Naive thymus-derived CD4-positive, alpha-beta T cell (primary cell): ENCODE data around the gene ANKS1B. TPM values are rescaled to one million over a fixed set of nuclear protein-coding genes. Genes with fewer than 3 reads are reported as not detected.

Experiments used
- ATAC-seq: fragments of 150-1000 bp; cut with Tn5 transposase; 2 replicates; pipeline ENCODE4 v1.10.0; 2021; ENCODE audit warnings: mild to moderate bottlenecking, moderate library complexity
- CTCF ChIA-PET: fragments of 350-600 bp; sonication (Branson Sonifier 250); formaldehyde crosslinking; loops from one replicate; lab custom pipeline; 2021; ENCODE audit warnings: antibody characterized with exemption; lab: Charles Lee
- POLR2A ChIA-PET: fragments of 350-600 bp; sonication (Branson Sonifier 250); formaldehyde crosslinking; loops from one replicate; lab custom pipeline; 2021; ENCODE audit warnings: antibody characterized with exemption, inconsistent platforms; lab: Charles Lee
- DNase-seq, 9 donors: peaks; one replicate each; pipeline versions ENCODE4 v3.0.0 to v3.0.0-alpha.2; 2020 to 2022; ENCODE audit warnings: mixed read lengths in 1 of 9
- H3K27ac ChIP-seq: one replicate; pipeline ENCODE4 v1.7.0; 2013; ENCODE audit warnings: mild to moderate bottlenecking, low read depth, low read length, moderate library complexity
- H3K27me3 ChIP-seq, 2 donors: one replicate each; pipeline ENCODE4 v1.7.0; 2013; ENCODE audit warnings: low read length in 2 of 2, mild to moderate bottlenecking in 2 of 2, moderate library complexity in 2 of 2; ENCODE audit not compliant: control insufficient read depth in 2 of 2, insufficient read depth in 2 of 2
- H3K36me3 ChIP-seq, 3 experiments: 1 replicate in 2 of 3; 2 replicates in 1 of 3; pipeline ENCODE4 v1.7.0; 2013; ENCODE audit warnings: low read length in 3 of 3, mild to moderate bottlenecking in 3 of 3, moderate library complexity in 1 of 3; ENCODE audit not compliant: insufficient read depth in 3 of 3, control insufficient read depth in 2 of 3
- H3K4me1 ChIP-seq, 2 donors: one replicate each; pipeline ENCODE4 v1.7.0; 2013; ENCODE audit warnings: low read length in 2 of 2, mild to moderate bottlenecking in 2 of 2, moderate library complexity in 1 of 2; ENCODE audit not compliant: control insufficient read depth in 2 of 2, insufficient read depth in 2 of 2
- H3K4me3 ChIP-seq: 2 replicates; pipeline ENCODE4 v1.7.0; 2013; ENCODE audit warnings: mild to moderate bottlenecking, low read length
- H3K9me3 ChIP-seq, 3 experiments: 1 replicate in 2 of 3; 2 replicates in 1 of 3; pipeline ENCODE4 v1.7.0; 2013; ENCODE audit warnings: low read length in 3 of 3; ENCODE audit not compliant: control insufficient read depth in 2 of 3
- H3K27ac Mint-ChIP-seq, 9 donors: one replicate each; pipeline ENCODE4 v1.8.0; 2020 to 2022; ENCODE audit warnings: mixed read lengths in 9 of 9, mild to moderate bottlenecking in 8 of 9, moderate library complexity in 5 of 9, inconsistent platforms in 2 of 9
- H3K27me3 Mint-ChIP-seq, 5 donors: one replicate each; pipeline ENCODE4 v1.8.0; 2021 to 2022; ENCODE audit warnings: mixed read lengths in 5 of 5, mild to moderate bottlenecking in 1 of 5
- H3K36me3 Mint-ChIP-seq, 5 donors: one replicate each; pipeline ENCODE4 v1.8.0; 2020 to 2022; ENCODE audit warnings: mixed read lengths in 5 of 5, mild to moderate bottlenecking in 3 of 5, inconsistent platforms in 1 of 5
- H3K4me1 Mint-ChIP-seq, 7 donors: one replicate each; pipeline ENCODE4 v1.8.0; 2020 to 2022; ENCODE audit warnings: mixed read lengths in 7 of 7, mild to moderate bottlenecking in 3 of 7, inconsistent platforms in 1 of 7
- H3K4me3 Mint-ChIP-seq, 10 donors: one replicate each; pipeline ENCODE4 v1.8.0; 2020 to 2022; ENCODE audit warnings: mild to moderate bottlenecking in 10 of 10, mixed read lengths in 10 of 10, moderate library complexity in 6 of 10, inconsistent platforms in 2 of 10
- H3K9me3 Mint-ChIP-seq, 11 donors: one replicate each; pipeline ENCODE4 v1.8.0; 2020 to 2022; ENCODE audit warnings: mixed read lengths in 11 of 11, mild to moderate bottlenecking in 4 of 11, inconsistent platforms in 1 of 11, moderate library complexity in 1 of 11
- intact Hi-C, 2 donors: fragments of 100-400 bp; cut with micrococcal nuclease; formaldehyde crosslinking; loops; one replicate each; pipeline ENCODE4 v1.15.1; 2023
- polyA plus RNA-seq, 2 donors: library from polyadenylated mRNA; unstranded; fragments of 300-500 nt; fragmentation: Illumina TruSeq; gene quantifications; one replicate each; pipeline ENCODE4 v1.2.3, GENCODE V29; 2021
- total RNA-seq, 6 experiments: library from RNA in 5 of 6; stranded (reverse) in 5 of 6; gene quantifications; 1 replicate in 5 of 6; 2 replicates in 1 of 6; pipeline ENCODE4 v1.2.3 and lab custom pipeline; 2021 to 2026

ANKS1B gene
- total and polyA plus RNA-seq, 7 experiments from 2014 or later, result 0.97 TPM; not detected in 6

DNA sequence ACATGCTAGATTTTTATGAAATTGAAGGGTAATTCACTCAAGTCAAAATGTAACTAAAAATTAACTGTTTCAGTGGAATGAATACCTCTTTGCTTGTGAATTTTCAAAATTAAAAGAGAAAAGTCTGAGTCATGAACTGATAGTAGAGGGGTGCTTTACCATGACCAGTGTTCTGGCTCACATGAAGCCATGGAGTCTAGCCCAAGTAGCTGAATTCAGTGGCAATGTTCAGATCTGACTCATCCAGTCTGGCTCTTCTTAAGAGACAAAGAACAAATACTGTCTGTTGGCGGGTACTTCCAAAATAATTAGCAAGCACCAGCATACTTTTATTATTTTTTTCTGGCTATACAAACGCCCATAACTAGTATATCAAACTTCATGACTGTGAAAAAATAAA is 703.5 kb downstream of the ANKS1B start:
- ChIA-PET POLR2A (no interaction called here), CTCF (no interaction called here)
- DNase-seq, result no peak
- no peaks in the 10 kb centered on the region for H3K4me1 Mint-ChIP-seq
- peaks cover 0 to 5% (median 3%) of the 10 kb centered on the region in 11 donors for H3K9me3 Mint-ChIP-seq
- H3K36me3 ChIP-seq, result no peaks in the 10 kb centered on the region
- H3K9me3 ChIP-seq, result no peaks in the 10 kb centered on the region
- no peaks in the 10 kb centered on the region for H3K27me3 ChIP-seq
- H3K27me3 Mint-ChIP-seq, result no peaks in the 10 kb centered on the region
- no peak overlapping the region for H3K27ac Mint-ChIP-seq
- no peak overlapping the region for H3K4me3 Mint-ChIP-seq
- H3K4me3 ChIP-seq, result no peak overlapping the region
- no peaks in the 10 kb centered on the region for H3K4me1 ChIP-seq
- no peaks in the 10 kb centered on the region for H3K36me3 Mint-ChIP-seq
- ATAC-seq, result no peak
- intact Hi-C loops, result no loop called here
- H3K27ac ChIP-seq, result no peak overlapping the region

DNA sequence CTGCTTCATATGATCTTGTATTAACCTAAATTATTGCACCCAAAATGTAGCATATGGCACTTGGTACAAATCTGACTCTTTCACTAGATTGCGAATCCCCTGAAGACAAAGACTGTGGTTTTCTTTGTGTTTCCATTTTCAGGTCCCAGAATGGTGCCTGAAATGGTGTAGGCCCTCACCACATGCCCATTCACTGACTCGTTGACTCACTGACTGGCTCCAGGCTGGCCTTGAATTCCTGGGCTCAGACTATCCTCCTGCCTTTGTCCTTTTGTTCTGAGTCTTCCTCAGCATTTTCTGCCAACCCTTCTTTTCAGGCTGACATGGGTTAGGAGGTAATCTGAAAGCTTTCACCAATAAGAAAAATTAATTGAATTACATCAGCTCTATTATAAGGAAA is 705.8 kb downstream of the ANKS1B start:
- no peaks in the 10 kb centered on the region for H3K27me3 ChIP-seq
- POLR2A ChIA-PET, result no interaction called here
- H3K36me3 ChIP-seq, result no peaks in the 10 kb centered on the region
- no peaks in the 10 kb centered on the region for H3K9me3 ChIP-seq
- Mint-ChIP-seq H3K27ac (no peak overlapping the region), H3K4me1 (no peaks in the 10 kb centered on the region), H3K4me3 (no peak overlapping the region), H3K36me3 (peaks cover 0 to 4% (median 0%) of the 10 kb centered on the region in 5 donors), H3K9me3 (peaks cover 0 to 18% (median 4%) of the 10 kb centered on the region in 11 donors), H3K27me3 (no peaks in the 10 kb centered on the region)
- intact Hi-C loops, result no loop called here
- ATAC-seq (no peak), DNase-seq (no peak)
- CTCF ChIA-PET, result no interaction called here
- no peak overlapping the region for H3K27ac ChIP-seq
- no peak overlapping the region for H3K4me3 ChIP-seq
- no peaks in the 10 kb centered on the region for H3K4me1 ChIP-seq

DNA sequence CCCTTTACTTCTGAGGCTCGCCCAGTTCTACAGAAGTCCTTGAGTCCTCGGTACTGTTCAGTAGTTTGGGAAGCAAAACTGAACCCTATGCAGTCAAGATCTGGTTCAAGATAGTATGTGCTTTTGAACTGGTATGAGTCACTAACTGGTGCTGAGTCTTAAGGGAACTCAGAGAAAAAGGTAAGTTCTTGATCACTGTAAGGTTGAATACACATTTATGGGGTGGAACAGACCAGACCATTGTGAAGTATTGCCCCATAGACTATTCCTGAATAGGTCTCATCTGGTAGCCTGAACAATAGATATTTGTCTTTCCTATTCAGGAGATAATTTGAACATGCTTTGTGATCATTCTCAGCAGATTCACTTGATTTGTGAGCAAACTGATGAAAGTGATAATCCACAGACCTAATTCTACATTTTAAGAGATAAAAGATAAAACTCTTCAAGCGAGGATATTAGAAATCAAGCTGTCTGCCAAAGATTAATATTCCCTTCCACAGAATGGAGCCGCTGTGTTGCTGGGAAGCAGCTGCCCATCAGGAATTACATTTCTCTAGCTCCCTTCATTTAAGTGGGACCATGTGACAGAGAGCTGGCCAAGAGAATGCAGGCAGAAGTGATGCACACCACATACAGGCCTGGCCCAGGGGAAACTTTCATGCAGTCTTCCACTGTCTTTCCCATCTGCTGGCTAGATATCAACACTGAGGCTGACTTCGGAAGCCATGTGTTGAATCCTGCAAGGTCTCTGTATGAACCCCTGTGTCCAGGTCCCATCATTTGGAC is 707.0 kb downstream of the ANKS1B start:
- intact Hi-C loops, result no loop called here

DNA sequence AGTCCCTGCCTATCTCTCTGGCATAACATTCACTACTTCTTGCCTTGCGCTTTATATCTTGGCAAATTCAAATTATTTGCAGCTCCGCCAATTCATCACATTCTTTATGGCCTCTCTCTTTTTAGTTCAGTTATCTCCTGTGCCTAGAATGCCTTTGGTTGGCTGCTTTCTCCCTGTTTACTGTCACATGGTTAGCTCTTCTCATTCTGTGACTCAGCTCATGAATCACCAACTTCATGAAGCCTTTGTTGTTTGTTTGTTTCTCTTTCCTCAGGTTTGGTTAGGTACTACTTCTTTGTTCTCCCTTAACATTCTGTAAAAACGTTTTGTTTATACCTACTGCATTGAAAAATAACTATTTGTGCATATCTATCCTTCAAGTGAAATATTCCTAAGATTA is 713.7 kb downstream of the ANKS1B start:
- H3K4me3 Mint-ChIP-seq, result no peak overlapping the region

More for the DNA sequence above, 707.0 kb downstream of the ANKS1B start:
- Mint-ChIP-seq H3K4me1 (no peaks in the 10 kb centered on the region), H3K27me3 (no peaks in the 10 kb centered on the region), H3K27ac (no peak overlapping the region), H3K36me3 (peaks cover 0 to 4% (median 0%) of the 10 kb centered on the region in 5 donors), H3K4me3 (no peak overlapping the region), H3K9me3 (peaks cover 0 to 18% (median 4%) of the 10 kb centered on the region in 11 donors)
- DNase-seq (no peak), ATAC-seq (no peak)
- ChIA-PET CTCF (no interaction called here), POLR2A (no interaction called here)
- H3K4me3 ChIP-seq, result no peak overlapping the region
- H3K4me1 ChIP-seq, result no peaks in the 10 kb centered on the region
- H3K9me3 ChIP-seq, result no peaks in the 10 kb centered on the region
- no peaks in the 10 kb centered on the region for H3K27me3 ChIP-seq
- no peak overlapping the region for H3K27ac ChIP-seq
- no peaks in the 10 kb centered on the region for H3K36me3 ChIP-seq

DNA sequence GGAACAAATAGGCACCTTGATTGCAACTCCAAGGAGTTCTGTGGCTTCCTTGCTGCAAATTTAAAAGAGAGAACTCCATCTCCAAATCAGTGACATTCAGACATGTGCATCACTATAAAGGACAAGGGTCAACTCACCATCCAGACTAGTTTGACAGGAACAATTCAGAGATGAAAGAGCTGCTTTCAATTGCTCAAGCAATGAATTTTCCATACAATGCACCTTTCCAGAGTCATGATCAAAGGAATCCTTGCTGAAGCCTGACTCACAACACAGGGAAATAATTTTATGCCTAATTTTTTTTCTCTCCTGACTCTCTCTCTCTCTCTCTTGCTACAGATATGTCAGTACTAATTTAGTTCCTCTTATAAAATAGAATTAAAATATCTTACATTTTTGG is 717.7 kb downstream of the ANKS1B start:
- Histone ChIP-seq H3K4me3 (no peak overlapping the region), H3K4me1 (no peaks in the 10 kb centered on the region), H3K9me3 (no peaks in the 10 kb centered on the region), H3K27me3 (no peaks in the 10 kb centered on the region), H3K36me3 (no peaks in the 10 kb centered on the region), H3K27ac (no peak overlapping the region)
- intact Hi-C loops, result no loop called here
- Mint-ChIP-seq H3K36me3 (no peaks in the 10 kb centered on the region), H3K4me3 (no peak overlapping the region), H3K9me3 (peaks cover 0 to 26% (median 9%) of the 10 kb centered on the region in 11 donors), H3K4me1 (no peaks in the 10 kb centered on the region), H3K27ac (no peak overlapping the region), H3K27me3 (no peaks in the 10 kb centered on the region)
- DNase-seq (no peak), ATAC-seq (no peak)
- ChIA-PET CTCF (interaction anchor here (0.7 kb wide), 1 partner anchor 8 kb away, joined by 3 read pairs; no protein-coding TSS in a partner anchor), POLR2A (no interaction called here)

More for the DNA sequence above, 713.7 kb downstream of the ANKS1B start:
- ChIA-PET CTCF (interaction anchor here (1.0 kb wide), 1 partner anchor 26 kb away, joined by 3 read pairs; no protein-coding TSS in a partner anchor), POLR2A (no interaction called here)
- no peaks in the 10 kb centered on the region for H3K4me1 ChIP-seq
- DNase-seq, result no peak
- H3K4me3 ChIP-seq, result no peak overlapping the region
- Mint-ChIP-seq H3K9me3 (peaks cover 3 to 26% (median 9%) of the 10 kb centered on the region in 11 donors), H3K27me3 (no peaks in the 10 kb centered on the region), H3K36me3 (peaks cover 0 to 4% (median 0%) of the 10 kb centered on the region in 5 donors), H3K4me1 (no peaks in the 10 kb centered on the region), H3K27ac (no peak overlapping the region)
- no peaks in the 10 kb centered on the region for H3K9me3 ChIP-seq
- H3K27ac ChIP-seq, result no peak overlapping the region
- no peaks in the 10 kb centered on the region for H3K36me3 ChIP-seq
- H3K27me3 ChIP-seq, result no peaks in the 10 kb centered on the region
- intact Hi-C loops, result no loop called here
- no peak for ATAC-seq

DNA sequence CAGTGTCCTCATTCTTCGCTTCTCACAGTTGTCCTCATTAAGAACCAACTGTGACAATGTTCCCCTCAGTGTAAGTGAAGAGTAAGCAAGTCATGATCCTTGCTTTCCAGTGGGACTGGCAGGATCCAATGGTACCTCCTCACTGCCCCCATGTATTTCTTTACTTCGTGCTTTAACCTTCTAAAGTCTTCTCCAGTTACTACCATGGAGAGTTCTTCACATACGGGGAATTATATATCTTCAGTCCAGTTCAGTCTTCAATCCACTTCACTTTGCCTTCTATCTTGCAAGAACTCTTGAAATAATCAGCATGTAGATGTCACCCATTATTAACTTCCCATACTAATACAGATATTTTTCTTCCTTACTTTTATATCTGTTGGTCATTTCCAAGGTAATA is 719.1 kb downstream of the ANKS1B start:
- Histone ChIP-seq H3K27me3 (no peaks in the 10 kb centered on the region), H3K27ac (no peak overlapping the region), H3K9me3 (no peaks in the 10 kb centered on the region), H3K4me3 (no peak overlapping the region), H3K4me1 (no peaks in the 10 kb centered on the region), H3K36me3 (no peaks in the 10 kb centered on the region)
- Mint-ChIP-seq H3K27me3 (no peaks in the 10 kb centered on the region), H3K4me1 (no peaks in the 10 kb centered on the region), H3K36me3 (no peaks in the 10 kb centered on the region), H3K4me3 (no peak overlapping the region), H3K27ac (no peak overlapping the region), H3K9me3 (peaks cover 0 to 32% (median 5%) of the 10 kb centered on the region in 11 donors)
- ATAC-seq (no peak), DNase-seq (no peak)
- intact Hi-C loops, result no loop called here
- CTCF ChIA-PET, result no interaction called here
- POLR2A ChIA-PET, result no interaction called here

DNA sequence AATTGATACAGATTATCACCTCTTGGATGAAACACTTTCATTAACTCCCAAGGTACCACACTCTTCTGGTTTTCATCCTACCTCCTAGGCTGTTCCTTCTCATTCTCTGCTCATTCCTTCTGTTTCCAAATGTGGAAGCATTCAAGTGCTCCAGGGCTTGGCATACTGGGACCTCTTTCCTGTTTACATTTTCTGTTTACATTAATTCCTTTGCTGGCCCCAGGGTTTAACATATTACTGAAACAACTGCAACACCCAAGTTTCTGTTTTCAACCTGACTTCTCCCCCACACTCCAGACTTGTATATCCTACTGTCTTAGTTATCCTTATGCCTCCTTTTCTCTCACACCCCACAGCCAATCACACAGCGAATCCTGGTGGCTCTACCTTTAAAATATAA is 723.5 kb downstream of the ANKS1B start:
- no peaks in the 10 kb centered on the region for H3K4me1 ChIP-seq
- DNase-seq (no peak), ATAC-seq (no peak)
- Mint-ChIP-seq H3K4me1 (no peaks in the 10 kb centered on the region), H3K27ac (no peak overlapping the region), H3K4me3 (no peak overlapping the region), H3K27me3 (no peaks in the 10 kb centered on the region), H3K9me3 (peaks cover 0 to 25% (median 5%) of the 10 kb centered on the region in 11 donors), H3K36me3 (no peaks in the 10 kb centered on the region)
- intact Hi-C loops, result no loop called here
- POLR2A ChIA-PET, result no interaction called here
- H3K36me3 ChIP-seq, result no peaks in the 10 kb centered on the region
- no peaks in the 10 kb centered on the region for H3K27me3 ChIP-seq
- no peak overlapping the region for H3K27ac ChIP-seq
- no peak overlapping the region for H3K4me3 ChIP-seq
- CTCF ChIA-PET, result no interaction called here
- no peaks in the 10 kb centered on the region for H3K9me3 ChIP-seq
